Measurements from ENCODE around the gene RSAD1. TPM values are rescaled to one million over a fixed set of nuclear protein-coding genes. Genes with fewer than 3 reads are reported as not detected.

Gene RSAD1
- total and polyA plus RNA-seq, 8 donors, result 20.1 to 49.4 (median 33.6) TPM

DNA sequence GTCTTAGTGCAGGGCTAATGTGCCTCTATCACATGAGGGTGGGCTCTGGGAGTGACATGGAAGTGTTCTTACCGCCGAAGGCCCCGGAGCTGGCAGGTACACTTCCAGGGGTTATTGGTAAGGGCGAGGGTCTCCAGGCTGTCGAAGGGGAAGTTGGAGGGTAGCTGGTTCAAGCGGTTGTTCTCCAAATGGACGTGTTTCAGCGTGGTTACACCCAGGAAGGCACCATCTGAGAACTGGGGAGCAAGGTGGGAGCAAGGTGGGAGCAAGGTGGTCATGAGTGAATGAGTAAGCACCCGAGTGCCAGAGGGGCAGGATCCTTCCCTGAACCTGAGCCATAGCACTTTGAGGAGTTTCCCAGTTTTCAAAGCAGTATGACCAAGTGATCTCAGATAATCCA, 13.0 kb upstream of the RSAD1 start:
- DNase-seq (peak in 1 of 6 donors; percentile 8), FAIRE-seq (no peak), ATAC-seq (no peak)
- Histone ChIP-seq H3K36me3 (no peaks in the 10 kb centered on the region), H3K27me3 (no peaks in the 10 kb centered on the region), H3K9me3 (no peaks in the 10 kb centered on the region), H3K4me3 (no peak overlapping the region), H3K27ac (no peak overlapping the region), H3K4me1 (no peaks in the 10 kb centered on the region)
- intact Hi-C loops (cut with DNase I), result no loop called here
- 94 to 97% methylated on average over 9 of the region's 9 CpGs for WGBS, 2 donors
- TF ChIP-seq, protein P1, sequence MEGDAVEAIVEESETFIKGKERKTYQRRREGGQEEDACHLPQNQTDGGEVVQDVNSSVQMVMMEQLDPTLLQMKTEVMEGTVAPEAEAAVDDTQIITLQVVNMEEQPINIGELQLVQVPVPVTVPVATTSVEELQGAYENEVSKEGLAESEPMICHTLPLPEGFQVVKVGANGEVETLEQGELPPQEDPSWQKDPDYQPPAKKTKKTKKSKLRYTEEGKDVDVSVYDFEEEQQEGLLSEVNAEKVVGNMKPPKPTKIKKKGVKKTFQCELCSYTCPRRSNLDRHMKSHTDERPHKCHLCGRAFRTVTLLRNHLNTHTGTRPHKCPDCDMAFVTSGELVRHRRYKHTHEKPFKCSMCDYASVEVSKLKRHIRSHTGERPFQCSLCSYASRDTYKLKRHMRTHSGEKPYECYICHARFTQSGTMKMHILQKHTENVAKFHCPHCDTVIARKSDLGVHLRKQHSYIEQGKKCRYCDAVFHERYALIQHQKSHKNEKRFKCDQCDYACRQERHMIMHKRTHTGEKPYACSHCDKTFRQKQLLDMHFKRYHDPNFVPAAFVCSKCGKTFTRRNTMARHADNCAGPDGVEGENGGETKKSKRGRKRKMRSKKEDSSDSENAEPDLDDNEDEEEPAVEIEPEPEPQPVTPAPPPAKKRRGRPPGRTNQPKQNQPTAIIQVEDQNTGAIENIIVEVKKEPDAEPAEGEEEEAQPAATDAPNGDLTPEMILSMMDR (IDR thresholded peaks at IDR 0.05), result no peak

DNA sequence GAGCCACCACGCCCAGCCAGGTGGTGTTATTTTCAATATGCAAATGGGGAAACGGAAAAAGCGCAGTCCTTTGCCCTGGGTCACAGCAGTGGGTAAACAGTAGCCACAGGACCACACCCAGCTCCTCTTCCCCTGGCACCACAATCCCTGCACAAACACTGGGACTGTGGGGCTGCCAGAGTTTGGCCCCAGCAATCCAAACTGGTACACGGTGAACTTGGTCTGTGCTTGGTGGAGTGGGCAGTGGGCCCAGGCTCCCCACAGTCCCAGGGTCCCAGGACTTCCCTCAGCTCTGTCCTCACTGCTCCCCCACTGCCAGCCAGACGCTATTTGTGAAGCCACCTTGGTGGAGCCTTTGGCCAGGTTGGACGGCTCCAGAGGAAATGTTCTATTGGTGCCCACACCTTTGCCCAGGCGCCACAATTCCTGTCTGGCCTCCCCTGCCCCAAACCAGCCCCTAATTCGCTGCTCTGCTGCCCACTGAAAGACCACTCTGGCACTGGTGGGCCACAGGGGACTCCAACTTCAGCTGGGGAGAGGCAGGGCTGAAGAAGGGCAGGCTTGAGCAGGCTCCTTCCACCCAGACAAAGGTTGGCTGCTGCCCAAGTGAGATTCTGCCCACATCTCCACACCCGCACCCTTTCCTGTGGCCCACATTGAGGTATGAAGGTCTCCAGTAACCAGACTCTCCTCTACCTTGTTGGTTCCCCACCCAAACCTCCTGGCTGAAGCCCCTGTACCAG, 12.1 kb upstream of the RSAD1 start:
- no peak overlapping the region for H3K4me3 ChIP-seq
- intact Hi-C loops (cut with DNase I), result no loop called here
- no peaks in the 10 kb centered on the region for H3K9me3 ChIP-seq
- TF ChIP-seq, protein P1 (IDR thresholded peaks at IDR 0.05), result no peak
- WGBS, 2 donors, result 83 to 84% methylated on average over 9 of the region's 9 CpGs
- no peak overlapping the region for H3K27ac ChIP-seq
- peak in 1 of 4 donors; percentile 28 for ATAC-seq
- no peak for FAIRE-seq
- H3K36me3 ChIP-seq, result no peaks in the 10 kb centered on the region
- no peaks in the 10 kb centered on the region for H3K27me3 ChIP-seq
- no peaks in the 10 kb centered on the region for H3K4me1 ChIP-seq
- peak in 1 of 6 donors; percentile 15 for DNase-seq

DNA sequence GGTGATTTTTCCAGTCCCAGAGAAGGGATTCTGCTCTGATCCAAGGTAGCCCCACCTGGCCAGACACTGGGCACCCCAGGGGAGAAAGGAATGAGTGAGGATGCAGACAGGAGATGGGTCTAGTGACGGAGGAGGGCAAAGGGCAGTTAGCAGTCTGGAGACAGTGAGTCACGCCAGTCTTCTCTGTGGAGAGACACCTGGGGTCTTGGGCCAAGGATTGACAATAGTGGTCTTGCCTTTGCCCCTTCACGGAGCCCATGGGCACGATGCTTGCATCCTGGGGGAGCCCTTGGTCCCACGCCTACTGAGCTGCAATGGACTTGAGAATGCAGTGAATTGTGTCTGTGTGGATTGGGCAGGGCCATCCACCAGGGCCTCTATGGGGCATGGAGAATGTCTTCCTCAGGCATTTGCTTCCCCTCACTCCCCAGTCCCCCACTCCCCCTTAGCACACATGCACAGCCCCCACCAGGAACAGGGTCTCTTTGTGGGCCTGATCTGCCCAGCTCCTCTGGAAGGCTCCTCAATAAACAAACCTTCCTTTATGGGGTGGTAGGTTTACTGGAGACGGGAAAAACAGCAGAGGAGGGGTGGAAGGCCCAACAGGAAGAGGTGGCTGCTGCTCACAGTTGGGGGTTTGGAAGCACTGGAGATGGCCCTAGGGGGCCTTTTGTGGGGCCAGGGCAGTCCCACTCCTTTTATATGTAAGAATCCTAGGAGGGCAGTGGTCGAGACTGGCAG, 11.4 kb upstream of the RSAD1 start:
- no peaks in the 10 kb centered on the region for H3K9me3 ChIP-seq
- DNase-seq (peak in 2 of 6 donors; percentile 11 to 19), FAIRE-seq (no peak), ATAC-seq (no peak)
- TF ChIP-seq, protein P1 (IDR thresholded peaks at IDR 0.05), result no peak
- H3K36me3 ChIP-seq, result no peaks in the 10 kb centered on the region
- H3K4me1 ChIP-seq, result no peaks in the 10 kb centered on the region
- no peak overlapping the region for H3K4me3 ChIP-seq
- intact Hi-C loops (cut with DNase I), result no loop called here
- H3K27me3 ChIP-seq, result no peaks in the 10 kb centered on the region
- H3K27ac ChIP-seq, result no peak overlapping the region
- WGBS, 2 donors, result 90 to 95% methylated on average over 7 of the region's 7 CpGs

GRCh38 chr17:50467855-50468303, 10.8 kb upstream of the RSAD1 start:
- no peaks in the 10 kb centered on the region for H3K27me3 ChIP-seq
- TF ChIP-seq, protein P1 (IDR thresholded peaks at IDR 0.05), result no peak
- H3K36me3 ChIP-seq, result no peaks in the 10 kb centered on the region
- ATAC-seq, result no peak
- H3K9me3 ChIP-seq, result no peaks in the 10 kb centered on the region
- intact Hi-C loops (cut with DNase I), result no loop called here
- no peaks in the 10 kb centered on the region for H3K4me1 ChIP-seq
- no peak for FAIRE-seq
- DNase-seq, result peak in 1 of 6 donors; percentile 25
- WGBS, 2 donors, result 78 to 79% methylated on average over 13 of the region's 13 CpGs
- H3K4me3 ChIP-seq, result no peak overlapping the region
- no peak overlapping the region for H3K27ac ChIP-seq
